ENCODE results near the gene RABEPK.
"Not testable (repeated sequence)": the region's sequence is repeated elsewhere in the genome, so short reads cannot be mapped to it uniquely, and the experiment has no call there.

Gene RABEPK

GRCh38 chr9:125243792-125244260, 43.5 kb downstream of the RABEPK start:
- Histone ChIP-seq H3K9me3 (no peaks in the 10 kb centered on the region; the same call in 1 of the 2 replicates), H3K4me3 (no peak overlapping the region), H3K36me3 (replicated peaks) (peaks cover 23% of the 10 kb centered on the region), H3K4me1 (peaks cover 10% of the 10 kb centered on the region), H3K27me3 (ENCODE audit: low read depth) (no peaks in the 10 kb centered on the region)
- DNase-seq (ENCODE audit: low spot score in 2 of 2), result no peak
- in situ Hi-C loops (cut with MboI; ENCODE audit: low sequenced_read_pairs), result no loop called here

DNA sequence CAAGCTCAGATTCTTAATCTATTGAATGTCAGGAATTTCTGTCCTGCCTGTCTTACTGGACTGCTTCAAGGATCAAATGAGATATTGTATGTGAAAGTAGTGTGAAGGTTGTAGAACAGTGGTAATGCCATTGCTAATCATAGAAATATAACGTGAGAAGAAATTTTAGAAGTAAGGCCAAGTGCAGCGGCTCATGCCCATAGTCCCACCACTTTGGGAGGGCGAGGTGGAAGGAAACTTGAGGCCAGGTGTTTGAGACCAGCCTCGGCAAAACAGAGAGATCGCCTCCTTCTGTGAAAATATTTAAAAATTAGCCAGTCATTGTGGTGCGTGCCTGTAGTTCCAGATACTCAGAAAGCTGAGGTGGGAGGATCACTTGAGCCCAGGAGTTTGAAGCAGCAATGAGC, 45.9 kb downstream of the RABEPK start:
- H3K27me3 ChIP-seq (ENCODE audit: low read depth), result no peaks in the 10 kb centered on the region
- no peaks in the 10 kb centered on the region; the same call in 1 of the 2 replicates for H3K9me3 ChIP-seq
- in situ Hi-C loops (cut with MboI; ENCODE audit: low sequenced_read_pairs), result no loop called here
- peaks cover 6% of the 10 kb centered on the region for H3K4me1 ChIP-seq
- no peak for DNase-seq (ENCODE audit: low spot score in 2 of 2)
- no peaks in the 10 kb centered on the region for H3K36me3 ChIP-seq (replicated peaks)
- H3K4me3 ChIP-seq, result no peak overlapping the region

DNA sequence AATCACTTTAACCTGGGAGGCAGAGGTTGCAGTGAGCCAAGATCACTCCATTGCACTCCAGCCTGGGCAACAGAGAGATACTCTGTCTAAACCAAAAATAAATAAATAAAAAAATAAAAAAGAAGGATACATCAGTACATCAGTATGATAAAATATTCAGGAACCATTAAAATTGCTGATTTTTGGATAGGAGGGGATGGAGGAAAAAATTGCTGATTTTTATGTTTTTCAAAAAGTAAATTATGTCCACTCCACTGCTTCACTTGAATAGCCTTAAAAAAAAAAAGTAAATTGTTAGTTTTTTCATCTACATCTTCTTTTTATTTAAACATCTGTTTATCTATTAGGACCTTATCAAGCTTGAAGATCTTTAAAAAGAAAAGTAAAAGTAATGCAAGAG, 53.9 kb downstream of the RABEPK start:
- Histone ChIP-seq H3K9me3 (no peaks in the 10 kb centered on the region), H3K27me3 (ENCODE audit: low read depth) (no peaks in the 10 kb centered on the region), H3K4me1 (no peaks in the 10 kb centered on the region; the same call in 1 of the 2 replicates), H3K36me3 (replicated peaks) (no peaks in the 10 kb centered on the region), H3K4me3 (no peak overlapping the region)
- DNase-seq (ENCODE audit: low spot score in 2 of 2), result no peak
- in situ Hi-C loops (cut with MboI; ENCODE audit: low sequenced_read_pairs), result no loop called here

DNA sequence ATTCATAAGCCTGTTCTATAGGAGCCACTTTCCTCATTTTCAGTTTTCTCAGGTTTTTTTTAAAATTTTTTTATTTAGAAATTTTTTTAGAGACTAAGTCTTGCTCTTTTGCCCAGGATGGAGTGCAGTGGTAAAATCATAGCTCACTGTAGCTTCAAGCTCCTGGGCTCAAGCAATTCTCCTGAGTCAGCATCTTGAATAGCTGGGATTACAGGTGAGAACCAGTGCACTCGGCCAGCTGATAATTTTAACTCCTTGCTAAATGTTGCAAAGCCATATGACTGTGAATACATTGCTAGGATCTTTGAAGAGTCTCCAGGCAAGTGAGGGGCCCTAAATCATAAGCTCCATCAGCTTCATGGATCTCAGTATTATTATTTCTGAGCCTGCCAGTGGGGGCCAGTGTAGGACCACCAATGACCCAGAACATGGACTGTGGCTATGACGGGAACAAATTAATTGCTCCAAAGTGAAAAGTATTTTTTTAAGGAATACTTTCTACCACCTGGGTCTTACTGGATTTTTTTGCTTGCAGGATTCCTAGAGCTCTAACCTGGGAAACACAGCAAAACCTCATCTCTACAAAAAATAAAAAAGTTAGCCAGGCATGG, 55.5 kb downstream of the RABEPK start:
- peak in 1 of 2 experiments; percentile 30 for DNase-seq (ENCODE audit: low spot score in 2 of 2)
- Histone ChIP-seq H3K4me1 (peaks cover 1% of the 10 kb centered on the region; the same call in 1 of the 2 replicates), H3K27me3 (ENCODE audit: low read depth) (no peaks in the 10 kb centered on the region), H3K9me3 (no peaks in the 10 kb centered on the region), H3K4me3 (no peak overlapping the region), H3K36me3 (replicated peaks) (no peaks in the 10 kb centered on the region)
- in situ Hi-C loops (cut with MboI; ENCODE audit: low sequenced_read_pairs), result no loop called here

- H3K4me3 ChIP-seq, result no peak overlapping the region
- no peaks in the 10 kb centered on the region; the same call in 1 of the 2 replicates for H3K36me3 ChIP-seq (replicated peaks)
Measured at GRCh38 chr9:125258160-125258785, 57.9 kb downstream of the RABEPK start.

GRCh38 chr9:125258832-125259534, 58.6 kb downstream of the RABEPK start:
- peaks cover 13% of the 10 kb centered on the region for H3K4me1 ChIP-seq
- in situ Hi-C loops (cut with MboI; ENCODE audit: low sequenced_read_pairs), result no loop called here
- no peaks in the 10 kb centered on the region for H3K27me3 ChIP-seq (ENCODE audit: low read depth)
- H3K9me3 ChIP-seq, result no peaks in the 10 kb centered on the region
- H3K36me3 ChIP-seq (replicated peaks), result no peaks in the 10 kb centered on the region; the same call in 1 of the 2 replicates
- no peak for DNase-seq (ENCODE audit: low spot score in 2 of 2)
- H3K4me3 ChIP-seq, result no peak overlapping the region

More at GRCh38 chr9:125258160-125258785, 57.9 kb downstream of the RABEPK start:
- no peaks in the 10 kb centered on the region for H3K27me3 ChIP-seq (ENCODE audit: low read depth)
- H3K9me3 ChIP-seq, result no peaks in the 10 kb centered on the region
- in situ Hi-C loops (cut with MboI; ENCODE audit: low sequenced_read_pairs), result no loop called here
- peaks cover 13% of the 10 kb centered on the region for H3K4me1 ChIP-seq
- DNase-seq (ENCODE audit: low spot score in 2 of 2), result no peak

DNA sequence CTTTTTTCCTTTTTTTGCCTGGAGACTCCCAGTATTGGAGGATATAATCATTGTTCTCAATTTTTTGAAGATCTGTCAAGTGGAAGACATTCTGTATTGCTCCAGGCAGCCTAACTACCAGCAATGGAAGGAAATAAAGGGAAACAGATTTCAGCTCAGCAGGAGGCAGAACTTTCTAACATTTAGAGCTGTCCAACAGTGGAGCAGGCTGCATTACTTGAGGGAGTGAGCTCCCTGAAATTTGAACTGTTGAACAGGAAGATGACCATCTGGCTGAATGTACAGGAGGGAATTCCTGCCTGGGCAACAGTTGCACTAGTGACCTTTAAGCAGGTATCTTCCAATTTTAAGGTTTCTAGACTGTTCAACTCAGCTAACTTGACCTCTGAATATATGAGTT, 60.2 kb downstream of the RABEPK start:
- DNase-seq (ENCODE audit: low spot score in 2 of 2), result no peak
- Histone ChIP-seq H3K4me3 (no peak overlapping the region), H3K4me1 (peaks cover 13% of the 10 kb centered on the region)

GRCh38 chr9:125261501-125262293, 61.4 kb downstream of the RABEPK start, which contains the start of gene GAPVD1:
Gene GAPVD1, plus strand, starts transcription at chr9:125261826. Its CDS starts 37,096 bp downstream, at chr9:125298922.
- H3K9me3 ChIP-seq, result no peaks in the 10 kb centered on the region
- no peaks in the 10 kb centered on the region; the same call in none of the 2 replicates for H3K36me3 ChIP-seq (replicated peaks)
- H3K4me3 ChIP-seq, result peak within 1 kb of the TSS; percentile 98
- in situ Hi-C loops (cut with MboI; ENCODE audit: low sequenced_read_pairs), result no loop called here
- DNase-seq (ENCODE audit: low spot score in 2 of 2), result peak; percentile 84 to 95
- H3K27me3 ChIP-seq (ENCODE audit: low read depth), result no peaks in the 10 kb centered on the region
- peaks cover 13% of the 10 kb centered on the region for H3K4me1 ChIP-seq

More for the DNA sequence above, 60.2 kb downstream of the RABEPK start:
- no peaks in the 10 kb centered on the region for H3K9me3 ChIP-seq
- no peaks in the 10 kb centered on the region; the same call in 1 of the 2 replicates for H3K36me3 ChIP-seq (replicated peaks)
- no peaks in the 10 kb centered on the region for H3K27me3 ChIP-seq (ENCODE audit: low read depth)
- in situ Hi-C loops (cut with MboI; ENCODE audit: low sequenced_read_pairs), result no loop called here

DNA sequence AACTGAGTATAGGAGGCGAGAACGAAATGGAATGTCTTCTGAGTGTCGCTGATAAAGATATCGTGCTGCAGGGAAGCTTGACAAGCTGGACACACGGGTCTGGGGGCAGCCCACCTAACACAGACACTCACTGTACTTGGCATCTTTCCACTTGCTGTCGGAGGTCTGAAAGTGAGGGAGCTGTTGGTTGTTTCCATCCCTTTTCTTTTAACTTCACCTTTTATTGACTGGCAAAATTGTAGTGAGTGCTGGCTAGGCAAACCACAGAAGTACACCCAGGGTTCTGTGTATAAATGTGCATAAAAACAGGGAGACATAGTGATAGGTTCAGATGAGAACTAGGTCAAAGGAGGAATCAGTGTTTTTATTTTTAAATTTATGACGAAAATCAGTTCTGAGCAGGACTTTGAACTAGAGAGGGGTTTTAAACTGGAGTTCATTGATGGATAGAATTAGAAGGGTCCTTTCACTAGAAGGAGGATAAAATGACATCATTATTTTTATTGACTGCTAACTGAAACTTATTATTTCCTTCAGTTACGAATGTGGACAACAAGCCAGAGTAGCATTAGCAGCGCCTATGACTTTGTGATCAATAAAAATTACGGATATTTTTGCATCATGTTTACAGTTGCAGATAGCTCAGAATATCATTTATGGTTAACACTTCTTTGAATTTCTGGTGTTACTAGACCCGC, 62.1 kb downstream of the RABEPK start:
- H3K4me1 ChIP-seq, result peaks cover 13% of the 10 kb centered on the region
- H3K4me3 ChIP-seq, result peak overlapping the region; percentile 98
- no peaks in the 10 kb centered on the region for H3K27me3 ChIP-seq (ENCODE audit: low read depth)
- peaks cover 3% of the 10 kb centered on the region for H3K36me3 ChIP-seq (replicated peaks)
- H3K9me3 ChIP-seq, result no peaks in the 10 kb centered on the region
- in situ Hi-C loops (cut with MboI; ENCODE audit: low sequenced_read_pairs), result no loop called here
- DNase-seq (ENCODE audit: low spot score in 2 of 2), result no peak

GRCh38 chr9:125264068-125264467, 63.7 kb downstream of the RABEPK start:
- peaks cover 13% of the 10 kb centered on the region for H3K4me1 ChIP-seq
- H3K4me3 ChIP-seq; in situ Hi-C loops (cut with MboI; ENCODE audit: low sequenced_read_pairs); H3K9me3 ChIP-seq; H3K36me3 ChIP-seq (replicated peaks); DNase-seq (ENCODE audit: low spot score in 2 of 2); H3K27me3 ChIP-seq (ENCODE audit: low read depth): not testable (repeated sequence)

DNA sequence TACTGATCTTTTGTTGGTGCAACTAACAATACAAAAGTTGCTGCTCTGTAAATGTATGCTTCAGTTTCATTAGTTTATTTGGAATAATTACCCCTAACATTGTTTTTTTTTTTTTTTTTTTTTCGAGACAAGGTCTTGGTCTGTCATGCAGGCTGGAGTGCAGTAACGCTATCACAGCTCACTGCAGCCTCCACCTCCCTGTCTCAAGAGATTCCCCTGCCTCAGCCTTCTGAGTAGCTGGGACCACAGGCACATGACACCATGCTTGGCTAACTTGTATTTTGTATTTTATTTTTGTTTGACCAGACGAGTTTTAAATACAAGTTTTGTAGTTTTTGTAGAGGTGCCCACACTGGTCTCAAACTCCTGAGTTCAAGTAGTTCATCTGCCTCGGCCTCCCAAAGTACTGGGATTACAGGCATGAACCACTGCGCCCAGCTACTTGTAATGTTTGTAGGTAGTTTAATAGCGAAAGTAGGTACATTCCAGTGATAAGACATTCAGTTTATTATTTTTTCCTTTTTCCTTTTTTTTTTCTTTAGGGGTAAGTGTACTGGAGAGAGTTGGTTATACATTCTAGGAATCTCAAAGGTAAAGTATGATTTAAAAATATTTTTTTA, 68.2 kb downstream of the RABEPK start:
- Histone ChIP-seq H3K9me3 (no peaks in the 10 kb centered on the region), H3K36me3 (replicated peaks) (peaks cover 3% of the 10 kb centered on the region), H3K27me3 (ENCODE audit: low read depth) (no peaks in the 10 kb centered on the region), H3K4me3 (no peak overlapping the region), H3K4me1 (peaks cover 16% of the 10 kb centered on the region)
- no peak for DNase-seq (ENCODE audit: low spot score in 2 of 2)
- in situ Hi-C loops (cut with MboI; ENCODE audit: low sequenced_read_pairs), result no loop called here

DNA sequence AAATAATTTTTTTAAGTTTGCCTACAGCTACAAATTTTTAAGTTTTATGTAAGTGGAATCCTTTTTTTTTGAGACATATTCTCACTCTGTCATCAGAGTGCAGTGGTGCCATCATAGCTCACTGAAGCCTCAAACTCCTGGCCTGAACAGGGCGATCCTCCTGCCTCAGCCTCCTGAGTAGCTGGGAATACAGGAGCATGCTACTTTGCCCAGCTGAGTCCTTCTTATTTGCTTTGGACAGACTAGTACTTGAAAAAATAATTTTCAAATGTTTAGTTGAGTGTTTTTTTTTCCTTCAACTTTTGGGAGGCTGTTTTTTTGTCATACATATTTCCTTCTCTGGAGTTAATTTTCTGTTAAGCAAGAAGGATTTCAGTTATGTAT, 68.7 kb downstream of the RABEPK start:
- in situ Hi-C loops (cut with MboI; ENCODE audit: low sequenced_read_pairs), result no loop called here
- H3K4me3 ChIP-seq, result no peak overlapping the region
- H3K9me3 ChIP-seq, result no peaks in the 10 kb centered on the region
- peaks cover 16% of the 10 kb centered on the region for H3K4me1 ChIP-seq
- H3K27me3 ChIP-seq (ENCODE audit: low read depth), result no peaks in the 10 kb centered on the region
- peaks cover 3% of the 10 kb centered on the region for H3K36me3 ChIP-seq (replicated peaks)
- no peak for DNase-seq (ENCODE audit: low spot score in 2 of 2)

Data from HAP-1 (cell line).